AG09319 (cell line): ENCODE data around the gene ARPC2.
A peak's percentile ranks its signal among the peaks of the same experiment; 100 is the strongest.

Source experiments
- DNase-seq: peaks from one replicate; pipeline ENCODE4 v3.0.0-alpha.2; 2010; ENCODE audit warnings: low read depth; ENCODE audit errors: extremely low read depth
- CTCF ChIP-seq: IDR thresholded peaks from 2 replicates; pipeline ENCODE4 v1.5.1; 2011; ENCODE audit warnings: low read depth, mild to moderate bottlenecking, inconsistent platforms, low read length, moderate library complexity

ARPC2 gene

GRCh38 chr2:218301176-218301819 is 84.3 kb downstream of the ARPC2 start:
- peak; percentile 92 for TF ChIP-seq CTCF

More at GRCh38 chr2:218301176-218301819, 84.3 kb downstream of the ARPC2 start:
- peak; percentile 54 for DNase-seq
